Measurements from ENCODE around the gene OPTC. TPM values are rescaled to one million over a fixed set of nuclear protein-coding genes. Genes with fewer than 3 reads are reported as not detected.

The OPTC gene
- polyA plus RNA-seq, 2 of the 4 experiments (the other 2 are of a cell fraction): not detected

DNA sequence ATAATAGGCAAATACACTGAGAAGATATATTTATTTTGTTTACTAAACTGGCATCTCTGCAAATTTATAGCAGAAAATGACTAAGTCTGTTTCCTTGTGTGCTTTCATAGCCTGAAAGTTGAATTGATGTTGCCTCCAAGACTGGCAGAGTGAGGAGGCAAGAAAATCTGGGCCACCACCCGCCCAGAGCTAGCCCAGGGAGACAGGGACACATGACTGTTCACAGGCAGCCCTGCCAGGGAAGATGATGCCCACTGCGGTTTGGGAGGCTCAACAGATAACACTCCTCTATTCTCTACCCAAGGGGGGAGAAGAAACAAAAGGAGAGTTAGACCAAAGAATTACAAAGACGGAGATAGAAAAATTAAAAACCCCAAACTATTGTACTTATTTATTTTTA is 37.1 kb downstream of the OPTC start:
- peaks cover 38% of the 10 kb centered on the region for H3K4me1 ChIP-seq
- DNase-seq (ENCODE audit: low read depth in 1 of 2, low spot score in 1 of 2): no peak
- ATAC-seq: no peak
- ChIA-PET POLR2A (no interaction called here), CTCF (interaction anchor here (0.5 to 1.6 kb wide), 4 partner anchors 12 to 89 kb away, joined by 3 to 5 read pairs (median 4); no protein-coding TSS in a partner anchor)
- H3K9me3 ChIP-seq: no peaks in the 10 kb centered on the region
- no peak overlapping the region for H3K4me2 ChIP-seq
- TF ChIP-seq CHD4 (IDR thresholded peaks at IDR 0.05; ENCODE audit: borderline replicate concordance) (no peak), SREBF2 (IDR thresholded peaks at IDR 0.05) (no peak)
- TF ChIP-seq, protein P1, sequence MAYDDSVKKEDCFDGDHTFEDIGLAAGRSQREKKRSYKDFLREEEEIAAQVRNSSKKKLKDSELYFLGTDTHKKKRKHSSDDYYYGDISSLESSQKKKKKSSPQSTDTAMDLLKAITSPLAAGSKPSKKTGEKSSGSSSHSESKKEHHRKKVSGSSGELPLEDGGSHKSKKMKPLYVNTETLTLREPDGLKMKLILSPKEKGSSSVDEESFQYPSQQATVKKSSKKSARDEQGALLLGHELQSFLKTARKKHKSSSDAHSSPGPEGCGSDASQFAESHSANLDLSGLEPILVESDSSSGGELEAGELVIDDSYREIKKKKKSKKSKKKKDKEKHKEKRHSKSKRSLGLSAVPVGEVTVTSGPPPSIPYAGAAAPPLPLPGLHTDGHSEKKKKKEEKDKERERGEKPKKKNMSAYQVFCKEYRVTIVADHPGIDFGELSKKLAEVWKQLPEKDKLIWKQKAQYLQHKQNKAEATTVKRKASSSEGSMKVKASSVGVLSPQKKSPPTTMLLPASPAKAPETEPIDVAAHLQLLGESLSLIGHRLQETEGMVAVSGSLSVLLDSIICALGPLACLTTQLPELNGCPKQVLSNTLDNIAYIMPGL (CRISPR knock-in tag; IDR thresholded peaks at IDR 0.05; ENCODE audit: borderline replicate concordance): no peak
- TF ChIP-seq, protein P2, sequence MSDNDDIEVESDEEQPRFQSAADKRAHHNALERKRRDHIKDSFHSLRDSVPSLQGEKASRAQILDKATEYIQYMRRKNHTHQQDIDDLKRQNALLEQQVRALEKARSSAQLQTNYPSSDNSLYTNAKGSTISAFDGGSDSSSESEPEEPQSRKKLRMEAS (IDR thresholded peaks at IDR 0.05): no peak
- H3K27ac ChIP-seq: no peak overlapping the region; a peak in 1 of 6 replicates
- H3K4me3 ChIP-seq: no peak overlapping the region
- WGBS (ENCODE audit: missing lambda C conversion rate): 81% methylated on average over 3 of the region's 3 CpGs
- no peak for FAIRE-seq

DNA sequence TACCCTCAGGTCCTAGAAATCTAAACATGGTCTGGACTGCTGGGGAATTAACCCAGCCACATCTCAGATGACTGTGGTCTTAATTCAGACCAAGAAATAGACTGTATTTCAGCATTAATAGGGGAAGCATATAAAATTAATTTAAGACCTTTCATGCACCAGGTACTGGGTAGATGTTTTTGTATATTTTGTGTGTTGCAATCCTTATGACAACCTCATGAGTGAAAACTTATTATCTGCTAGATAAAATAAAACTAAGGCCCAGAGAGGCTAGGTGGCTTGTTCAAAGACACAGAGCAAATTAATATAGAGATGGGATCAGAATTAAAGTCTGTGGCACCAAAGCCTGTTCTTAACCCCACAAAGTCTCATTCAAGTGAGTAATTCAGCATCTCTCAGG is 40.1 kb downstream of the OPTC start:
- Histone ChIP-seq H3K4me1 (peaks cover 56% of the 10 kb centered on the region), H3K9me3 (no peaks in the 10 kb centered on the region), H3K27ac (peak overlapping the region; percentile 72 to 84), H3K4me2 (peak overlapping the region; percentile 68), H3K4me3 (no peak overlapping the region)
- DNase-seq (ENCODE audit: low read depth in 1 of 2, low spot score in 1 of 2) (no peak), FAIRE-seq (no peak), ATAC-seq (no peak)
- ChIA-PET POLR2A (no interaction called here), CTCF (interaction anchor here (0.6 to 1.6 kb wide), 4 partner anchors 13 to 168 kb away, joined by 3 to 4 read pairs (median 3); no protein-coding TSS in a partner anchor)
- TF ChIP-seq, protein P3, sequence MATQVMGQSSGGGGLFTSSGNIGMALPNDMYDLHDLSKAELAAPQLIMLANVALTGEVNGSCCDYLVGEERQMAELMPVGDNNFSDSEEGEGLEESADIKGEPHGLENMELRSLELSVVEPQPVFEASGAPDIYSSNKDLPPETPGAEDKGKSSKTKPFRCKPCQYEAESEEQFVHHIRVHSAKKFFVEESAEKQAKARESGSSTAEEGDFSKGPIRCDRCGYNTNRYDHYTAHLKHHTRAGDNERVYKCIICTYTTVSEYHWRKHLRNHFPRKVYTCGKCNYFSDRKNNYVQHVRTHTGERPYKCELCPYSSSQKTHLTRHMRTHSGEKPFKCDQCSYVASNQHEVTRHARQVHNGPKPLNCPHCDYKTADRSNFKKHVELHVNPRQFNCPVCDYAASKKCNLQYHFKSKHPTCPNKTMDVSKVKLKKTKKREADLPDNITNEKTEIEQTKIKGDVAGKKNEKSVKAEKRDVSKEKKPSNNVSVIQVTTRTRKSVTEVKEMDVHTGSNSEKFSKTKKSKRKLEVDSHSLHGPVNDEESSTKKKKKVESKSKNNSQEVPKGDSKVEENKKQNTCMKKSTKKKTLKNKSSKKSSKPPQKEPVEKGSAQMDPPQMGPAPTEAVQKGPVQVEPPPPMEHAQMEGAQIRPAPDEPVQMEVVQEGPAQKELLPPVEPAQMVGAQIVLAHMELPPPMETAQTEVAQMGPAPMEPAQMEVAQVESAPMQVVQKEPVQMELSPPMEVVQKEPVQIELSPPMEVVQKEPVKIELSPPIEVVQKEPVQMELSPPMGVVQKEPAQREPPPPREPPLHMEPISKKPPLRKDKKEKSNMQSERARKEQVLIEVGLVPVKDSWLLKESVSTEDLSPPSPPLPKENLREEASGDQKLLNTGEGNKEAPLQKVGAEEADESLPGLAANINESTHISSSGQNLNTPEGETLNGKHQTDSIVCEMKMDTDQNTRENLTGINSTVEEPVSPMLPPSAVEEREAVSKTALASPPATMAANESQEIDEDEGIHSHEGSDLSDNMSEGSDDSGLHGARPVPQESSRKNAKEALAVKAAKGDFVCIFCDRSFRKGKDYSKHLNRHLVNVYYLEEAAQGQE (IDR thresholded peaks at IDR 0.05): no peak
- TF ChIP-seq CEBPB (IDR thresholded peaks at IDR 0.05): no peak
- TF ChIP-seq ZFP36 (IDR thresholded peaks at IDR 0.05; ENCODE audit: borderline replicate concordance, partially characterized antibody): no peak
- TF ChIP-seq, protein P4, sequence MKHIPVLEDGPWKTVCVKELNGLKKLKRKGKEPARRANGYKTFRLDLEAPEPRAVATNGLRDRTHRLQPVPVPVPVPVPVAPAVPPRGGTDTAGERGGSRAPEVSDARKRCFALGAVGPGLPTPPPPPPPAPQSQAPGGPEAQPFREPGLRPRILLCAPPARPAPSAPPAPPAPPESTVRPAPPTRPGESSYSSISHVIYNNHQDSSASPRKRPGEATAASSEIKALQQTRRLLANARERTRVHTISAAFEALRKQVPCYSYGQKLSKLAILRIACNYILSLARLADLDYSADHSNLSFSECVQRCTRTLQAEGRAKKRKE (CRISPR knock-in tag; IDR thresholded peaks at IDR 0.05; ENCODE audit: low read depth): no peak
- no peak for TF ChIP-seq CBX8 (IDR thresholded peaks at IDR 0.05)
- no peak for TF ChIP-seq RCOR1 (IDR thresholded peaks at IDR 0.05; ENCODE audit: low read depth, low read length)
- TF ChIP-seq ESRRA (IDR thresholded peaks at IDR 0.05; ENCODE audit: borderline replicate concordance, low read length): no peak
- no peak for TF ChIP-seq HOXA7 (CRISPR knock-in tag; IDR thresholded peaks at IDR 0.05)

DNA sequence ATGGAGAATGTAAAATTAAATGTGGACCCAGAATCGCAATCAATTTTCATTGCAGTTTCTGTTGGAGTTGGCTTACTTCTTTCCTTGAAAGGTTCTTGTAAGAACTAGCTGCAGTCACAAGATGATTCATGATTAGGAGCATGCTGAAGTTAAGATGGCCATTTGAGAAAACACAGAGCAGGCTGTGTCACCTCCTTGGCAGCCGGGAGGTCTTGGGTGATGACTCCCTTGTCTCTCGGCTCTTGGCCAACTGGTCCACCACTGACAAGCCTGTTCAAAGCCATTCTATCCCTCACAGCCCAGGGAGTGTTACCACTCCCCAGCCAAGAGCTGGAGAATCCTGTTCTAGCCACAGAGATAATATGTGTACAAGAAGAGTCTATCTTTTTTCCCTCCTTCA is 40.6 kb downstream of the OPTC start:
- CTCF ChIA-PET: interaction anchor here (0.6 to 1.6 kb wide), 4 partner anchors 14 to 167 kb away, joined by 3 to 4 read pairs (median 3); no protein-coding TSS in a partner anchor
- FAIRE-seq: no peak
- no peak overlapping the region for H3K4me3 ChIP-seq
- TF ChIP-seq JUNB (IDR thresholded peaks at IDR 0.05) (peak; percentile 52), MAFK (IDR thresholded peaks at IDR 0.05; ENCODE audit: partially characterized antibody) (no peak), FOSL2 (IDR thresholded peaks at IDR 0.05) (peak; percentile 28; the same call in 1 of the 2 replicates), FOSL2 (CRISPR knock-in tag; IDR thresholded peaks at IDR 0.05) (peak; percentile 53; the same call in 1 of the 2 replicates), HDAC2 (IDR thresholded peaks at IDR 0.05) (no peak), EP300 (IDR thresholded peaks at IDR 0.05) (peak in 1 of 2 experiments; percentile 18; a peak in 1 of 5 replicates), NR3C1 (IDR thresholded peaks at IDR 0.05) (no peak), ESRRA (IDR thresholded peaks at IDR 0.05; ENCODE audit: borderline replicate concordance, low read length) (no peak)
- TF ChIP-seq, protein P2 (IDR thresholded peaks at IDR 0.05): peak; percentile 25; the same call in 1 of the 2 replicates
- peaks cover 56% of the 10 kb centered on the region for H3K4me1 ChIP-seq
- peak; percentile 49 to 71 for DNase-seq (ENCODE audit: low read depth in 1 of 2, low spot score in 1 of 2)
- peak overlapping the region; percentile 68 for H3K4me2 ChIP-seq
- POLR2A ChIA-PET: no interaction called here
- peak; percentile 42 to 71; a peak in 5 of 6 replicates for ATAC-seq
- H3K27ac ChIP-seq: peak overlapping the region; percentile 72 to 84
- H3K9me3 ChIP-seq: no peaks in the 10 kb centered on the region
- 4% methylated on average over 3 of the region's 3 CpGs for WGBS (ENCODE audit: missing lambda C conversion rate)

All from A549 (cell line).